Measurements from ENCODE around the gene GMEB2.

DNA sequence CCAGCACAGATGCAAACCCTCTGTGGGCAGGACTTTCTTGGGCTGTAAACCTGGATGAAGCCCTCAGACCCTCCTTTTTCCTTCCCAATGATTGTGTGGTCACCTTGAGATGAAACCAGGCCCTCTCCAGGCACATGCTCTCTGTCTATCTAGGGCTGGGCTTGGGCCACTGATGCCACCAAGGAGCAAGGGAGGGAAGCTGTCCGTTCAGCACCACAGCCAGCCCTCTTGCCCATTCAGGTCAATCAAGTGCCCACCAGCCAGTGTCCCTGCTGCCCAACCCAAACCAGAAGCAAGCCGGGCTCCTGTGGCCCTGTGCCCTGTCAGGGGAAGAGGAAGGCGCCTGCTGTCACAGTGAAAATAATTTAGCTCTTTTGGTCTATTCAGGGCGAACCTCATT is 18.3 kb upstream of the GMEB2 start:
- TF ChIP-seq ZNF384 (IDR thresholded peaks at IDR 0.05) = no peak
- no peak for TF ChIP-seq TARDBP (IDR thresholded peaks at IDR 0.05)
- TF ChIP-seq SUZ12 (IDR thresholded peaks at IDR 0.05) = no peak
- no peak for TF ChIP-seq FOXA1 (IDR thresholded peaks at IDR 0.05)
- no peak for TF ChIP-seq CTBP1 (IDR thresholded peaks at IDR 0.05; ENCODE audit: borderline replicate concordance)
- TF ChIP-seq BHLHE40 (IDR thresholded peaks at IDR 0.05; ENCODE audit: borderline replicate concordance) = no peak
- no peak for TF ChIP-seq ARNT (IDR thresholded peaks at IDR 0.05)
- TF ChIP-seq HDGF (IDR thresholded peaks at IDR 0.05; ENCODE audit: borderline replicate concordance) = no peak
- TF ChIP-seq ELF4 (IDR thresholded peaks at IDR 0.05) = no peak
- TF ChIP-seq FOXK2 (IDR thresholded peaks at IDR 0.05) = no peak
